Left kidney (tissue), 2 donors: ENCODE results near the gene RNU6-9. TPM values are rescaled to one million over a fixed set of nuclear protein-coding genes. Genes with fewer than 3 reads are reported as not detected.

ENCODE experiments used
- DNase-seq: peaks from one replicate; pipeline ENCODE4 v3.0.0-alpha.2; 2013
- polyA plus RNA-seq: library from polyadenylated mRNA; unstranded; fragments of 120-200 nt; gene quantifications from one replicate; pipeline ENCODE4 v1.2.1, GENCODE V29; 2013; ENCODE audit not compliant: insufficient read length

Gene RNU6-9
- polyA plus RNA-seq, 1 donor: not detected

DNA sequence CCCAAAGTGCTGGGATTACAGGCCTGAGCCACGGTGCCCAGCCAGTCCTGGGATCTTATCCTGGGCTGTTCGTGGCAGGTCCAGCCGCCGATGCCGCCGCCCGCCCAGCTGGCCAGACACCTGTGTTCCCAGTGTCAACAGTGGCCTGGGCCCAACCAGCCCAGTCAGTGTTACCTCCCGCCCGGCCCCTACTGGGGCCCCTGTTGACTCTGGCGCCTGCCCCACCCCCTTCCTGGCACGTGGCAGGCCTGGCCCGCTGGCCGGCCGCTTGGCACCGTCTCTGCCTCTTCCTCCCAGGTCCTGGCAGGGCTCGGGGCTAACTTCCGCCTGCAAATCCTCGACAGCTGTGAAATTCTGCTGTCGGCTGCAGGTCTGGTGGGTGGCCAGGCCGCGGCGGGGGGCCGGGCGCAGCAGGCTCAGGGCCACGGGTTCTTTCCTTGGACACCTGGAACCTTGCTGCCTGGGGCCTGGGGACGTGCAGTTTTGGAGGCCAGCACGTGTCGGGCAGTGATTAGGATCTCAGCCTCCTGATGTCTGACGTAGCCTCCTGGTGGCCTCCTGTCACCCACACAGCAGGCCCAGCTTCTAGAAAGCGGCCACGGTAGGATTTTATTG, 41.7 kb downstream of the RNU6-9 start:
- DNase-seq: no peak

- no peak for DNase-seq
These were observed 42.9 kb downstream of the RNU6-9 start for GRCh38 chr19:936175-936546.

DNA sequence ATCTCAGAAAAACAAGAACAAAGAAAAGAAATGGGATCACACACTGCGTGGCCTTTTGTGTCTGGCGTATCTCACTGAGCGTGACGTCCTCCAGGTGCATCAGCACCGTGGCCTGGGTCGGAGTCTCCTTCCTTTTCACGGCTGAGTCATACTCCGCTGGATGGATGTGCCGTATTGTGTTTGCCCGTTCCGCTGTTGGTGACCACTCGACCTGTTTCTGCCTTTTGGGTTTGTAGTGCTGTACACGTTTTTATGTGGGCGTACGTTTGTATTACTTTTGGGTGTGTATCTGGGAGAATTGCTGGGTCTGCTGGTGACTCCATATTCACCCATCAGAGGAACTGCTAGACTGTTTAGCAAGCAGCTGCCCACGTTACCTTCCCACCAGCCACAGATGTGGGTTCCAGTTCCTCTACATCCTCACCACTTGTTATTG, 44.0 kb downstream of the RNU6-9 start:
- no peak for DNase-seq

DNA sequence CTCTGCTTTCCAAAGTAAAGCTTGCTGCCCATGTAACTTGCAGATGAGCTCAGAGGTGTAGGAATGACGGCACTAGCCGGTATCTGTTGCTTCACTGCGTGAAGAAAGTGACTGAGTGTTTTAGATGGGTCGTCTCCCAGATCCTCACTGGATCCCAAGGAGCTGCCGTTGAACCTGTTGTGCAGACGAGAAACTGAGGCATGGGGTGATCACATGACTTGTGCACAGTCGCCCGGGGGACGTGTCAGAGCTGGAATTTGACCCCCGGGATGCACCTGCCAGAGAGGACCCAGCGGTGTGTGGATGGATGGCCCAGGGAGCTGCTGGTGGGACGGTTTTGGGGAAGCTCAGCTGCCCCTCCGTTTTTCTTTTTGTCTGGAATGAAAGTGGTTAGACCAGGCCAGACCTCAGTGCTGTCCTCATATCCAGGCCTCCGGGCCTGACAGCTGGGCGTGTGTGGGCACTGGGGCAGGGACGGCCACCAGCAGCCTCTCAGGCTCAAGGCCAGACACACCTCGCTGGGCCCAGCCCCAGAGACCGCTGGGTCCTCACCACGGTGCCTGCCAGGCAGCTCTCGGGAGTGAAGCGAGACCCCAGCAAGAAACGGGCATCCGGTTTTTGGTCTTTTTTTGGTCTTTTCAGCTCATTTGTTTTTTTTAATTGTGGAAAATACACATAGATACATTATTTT, 45.1 kb downstream of the RNU6-9 start:
- no peak for DNase-seq

- no peak for DNase-seq
These were observed 46.2 kb downstream of the RNU6-9 start for GRCh38 chr19:939439-939838.

DNA sequence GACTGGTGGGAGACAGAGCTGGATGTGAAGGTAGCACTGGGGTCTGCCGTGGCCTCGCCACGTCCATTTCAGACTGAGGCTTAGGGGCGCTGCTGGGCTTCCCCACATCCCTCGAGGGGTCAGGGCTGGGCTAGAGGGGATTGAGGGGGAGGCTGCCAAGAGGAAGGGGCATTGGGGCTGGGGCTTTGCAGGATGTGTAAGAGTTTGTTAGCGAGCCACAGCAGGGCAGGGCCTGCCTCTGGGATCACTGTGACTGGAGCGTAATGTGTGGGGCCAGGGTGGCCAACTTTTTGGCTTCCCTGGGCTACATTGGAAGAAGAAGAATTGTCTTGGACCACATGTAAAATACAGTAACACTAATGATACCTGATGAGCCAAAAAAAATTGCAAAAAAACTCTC, 46.6 kb downstream of the RNU6-9 start:
- DNase-seq: no peak

DNA sequence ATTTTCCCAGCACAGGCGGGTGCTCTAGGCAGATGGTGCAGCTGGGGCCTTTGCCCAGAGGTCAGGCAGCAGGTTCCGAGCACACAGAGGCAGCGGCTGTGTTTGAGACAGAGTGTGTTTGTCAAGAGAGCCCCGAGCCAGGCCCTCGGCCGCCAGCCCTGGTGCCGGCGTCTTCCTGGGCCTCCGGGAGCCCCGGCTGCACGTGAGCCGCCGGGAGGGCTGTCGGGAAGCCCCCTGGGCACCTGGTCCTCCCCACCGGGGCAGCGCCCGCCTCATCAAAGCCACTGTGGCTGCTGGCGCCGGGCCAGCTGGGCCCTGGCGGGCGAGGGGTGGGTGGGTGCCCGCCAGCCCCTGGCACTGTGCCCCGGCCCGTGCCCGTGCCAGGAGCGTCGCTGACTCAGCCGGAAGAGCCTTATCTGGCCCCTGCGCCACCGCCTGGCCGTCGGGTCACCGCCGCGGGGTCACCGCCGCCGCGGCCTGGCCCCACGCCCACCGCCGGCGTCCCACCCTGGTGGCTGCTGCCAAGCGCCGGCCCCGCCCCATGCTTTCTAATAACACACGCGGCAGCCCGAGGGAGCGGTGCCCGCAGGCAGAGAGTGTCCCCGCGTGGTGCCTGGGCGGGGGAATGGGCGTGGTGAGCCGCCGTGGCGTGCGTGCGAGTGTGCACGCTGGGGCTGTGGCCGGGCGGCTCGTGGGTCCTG, 47.5 kb downstream of the RNU6-9 start:
- DNase-seq: no peak

DNA sequence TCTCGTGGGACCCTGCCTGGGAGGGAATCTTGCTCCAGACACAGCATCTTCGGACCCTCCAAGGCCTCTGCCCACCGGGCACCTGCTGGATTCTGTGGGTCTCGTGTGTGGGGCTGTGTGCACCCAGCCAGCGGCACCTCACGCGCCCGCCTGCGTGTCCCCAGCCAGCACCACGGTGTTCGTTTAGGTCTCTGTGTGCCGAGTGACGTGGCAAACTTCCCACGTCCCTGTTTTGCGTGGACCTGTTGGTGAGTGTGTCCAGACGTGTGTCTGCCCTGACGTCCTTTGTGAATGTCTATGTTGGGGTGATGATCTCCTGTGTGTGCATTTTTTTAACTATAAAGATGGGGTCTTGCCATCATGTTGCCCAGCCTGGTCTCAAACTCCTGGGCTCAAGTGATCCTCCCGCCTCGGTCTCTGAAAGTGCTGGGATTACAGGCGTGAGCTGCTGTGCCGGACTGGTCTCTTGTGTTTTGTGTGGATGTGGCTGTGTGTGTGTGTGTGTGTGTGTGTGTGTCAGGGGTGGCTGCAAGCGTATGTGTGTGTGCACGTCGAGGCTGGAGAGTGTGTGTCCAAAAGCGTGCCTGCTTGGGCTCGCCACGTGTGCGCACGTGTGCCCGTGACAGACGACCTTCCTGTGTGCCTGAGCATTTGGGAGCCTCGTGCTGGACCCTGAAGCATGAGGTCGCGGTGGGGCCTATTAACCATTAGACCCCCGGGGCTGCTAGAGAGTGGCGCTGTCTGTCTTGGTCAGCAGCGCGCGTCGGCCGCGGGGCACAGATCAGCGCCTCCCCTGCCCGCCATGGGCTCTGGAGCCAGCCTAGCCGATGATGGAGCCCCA, 48.2 kb downstream of the RNU6-9 start:
- no peak for DNase-seq

GRCh38 chr19:942133-942645, 48.9 kb downstream of the RNU6-9 start:
- DNase-seq: no peak

Other genes with a start within 250 kb of the RNU6-9 start
- gene RNF126, start 230.3 kb upstream of the RNU6-9 start, polyA plus RNA-seq: 21.5 TPM
- 15.2 TPM for gene FSTL3, start 217.1 kb upstream of the RNU6-9 start, polyA plus RNA-seq
- gene PRSS57, start 198.0 kb upstream of the RNU6-9 start, polyA plus RNA-seq: 0.18 TPM
- gene PALM, start 184.5 kb upstream of the RNU6-9 start, polyA plus RNA-seq: 73.4 TPM
- 7.0 TPM for gene MISP, start 142.4 kb upstream of the RNU6-9 start, polyA plus RNA-seq
- 395 TPM for gene PTBP1, start 96.0 kb upstream of the RNU6-9 start, polyA plus RNA-seq
- 9.4 TPM for gene PLPPR3, start 71.5 kb upstream of the RNU6-9 start, polyA plus RNA-seq
- gene AZU1, start 65.6 kb upstream of the RNU6-9 start, polyA plus RNA-seq: 0.81 TPM
- gene PRTN3, start 52.5 kb upstream of the RNU6-9 start, polyA plus RNA-seq: 0.67 TPM
- gene ELANE, start 41.2 kb upstream of the RNU6-9 start, polyA plus RNA-seq: 0.20 TPM
- gene CFD, start 33.8 kb upstream of the RNU6-9 start, polyA plus RNA-seq: 2.1 TPM
- gene MED16, start 297 bp upstream of the RNU6-9 start, polyA plus RNA-seq: 45.7 TPM
- gene R3HDM4, start 19.7 kb downstream of the RNU6-9 start, polyA plus RNA-seq: 34.8 TPM
- gene KISS1R, start 23.8 kb downstream of the RNU6-9 start, polyA plus RNA-seq: 0.25 TPM
- 28.3 TPM for gene ARID3A, start 32.6 kb downstream of the RNU6-9 start, polyA plus RNA-seq
- 30.4 TPM for gene WDR18, start 90.9 kb downstream of the RNU6-9 start, polyA plus RNA-seq
- gene GRIN3B, start 106.9 kb downstream of the RNU6-9 start, polyA plus RNA-seq: 0.71 TPM
- 92.5 TPM for gene TMEM259, start 127.6 kb downstream of the RNU6-9 start, polyA plus RNA-seq
- gene RNU6-2, start 128.0 kb downstream of the RNU6-9 start, polyA plus RNA-seq: not detected
- gene CNN2, start 133.1 kb downstream of the RNU6-9 start, polyA plus RNA-seq: 164 TPM
- gene ABCA7, start 146.6 kb downstream of the RNU6-9 start, polyA plus RNA-seq: 7.6 TPM
- gene ARHGAP45, start 173.7 kb downstream of the RNU6-9 start, polyA plus RNA-seq: 7.2 TPM
- 130 TPM for gene POLR2E, start 201.9 kb downstream of the RNU6-9 start, polyA plus RNA-seq
- 224 TPM for gene GPX4, start 210.5 kb downstream of the RNU6-9 start, polyA plus RNA-seq